RWPE2 (cell line): ENCODE measurements around the gene PRSS22.

ENCODE experiments used
- ATAC-seq: fragments of 200-7000 bp; cut with Tn5 transposase; 3 replicates; pipeline ENCODE4 v1.9.1; 2021; ENCODE audit warnings: low read depth
- DNase-seq: peaks from one replicate; pipeline ENCODE4 v3.0.0-alpha.2; 2020; ENCODE audit warnings: low spot score
- H3K27ac ChIP-seq: fragments of 450-650 bp; 2 replicates; pipeline ENCODE4 v1.5.1; 2017; ENCODE audit warnings: mild to moderate bottlenecking; ENCODE audit not compliant: poor library complexity, severe bottlenecking
- H3K27me3 ChIP-seq: fragments of 250-450 bp; sonication (Bioruptor Pico); 2 replicates; pipeline ENCODE4 v1.5.1; 2021; ENCODE audit warnings: mild to moderate bottlenecking, moderate library complexity; ENCODE audit not compliant: insufficient read depth, poor library complexity, severe bottlenecking
- H3K36me3 ChIP-seq: fragments of 250-450 bp; sonication (Bioruptor Pico); 2 replicates; pipeline ENCODE4 v1.5.1; 2020; ENCODE audit warnings: low read depth, mild to moderate bottlenecking, moderate library complexity
- H3K4me1 ChIP-seq: fragments of 250-450 bp; sonication (Bioruptor Pico); 2 replicates; pipeline ENCODE4 v1.5.1; 2021; ENCODE audit warnings: mild to moderate bottlenecking, moderate library complexity; ENCODE audit not compliant: insufficient read depth, poor library complexity, severe bottlenecking
- H3K4me3 ChIP-seq: fragments of 250-450 bp; sonication (Bioruptor Pico); 2 replicates; pipeline ENCODE4 v1.5.1; 2021; ENCODE audit warnings: mild to moderate bottlenecking, moderate library complexity; ENCODE audit not compliant: severe bottlenecking
- H3K9me3 ChIP-seq: fragments of 250-450 bp; sonication (Bioruptor Pico); 2 replicates; pipeline ENCODE4 v1.5.1; 2021; ENCODE audit warnings: mild to moderate bottlenecking, moderate library complexity; ENCODE audit not compliant: severe bottlenecking
- CTCF ChIP-seq: fragments of 450-650 bp; IDR thresholded peaks from one replicate; pipeline ENCODE4 v1.5.1; 2017; ENCODE audit warnings: mild to moderate bottlenecking, moderate library complexity; ENCODE audit not compliant: poor library complexity, severe bottlenecking

The PRSS22 gene

GRCh38 chr16:2809149-2809760, 48.7 kb downstream of the PRSS22 start:
- TF ChIP-seq CTCF: no peak
- no peak for ATAC-seq
- H3K9me3 ChIP-seq: no peaks in the 10 kb centered on the region
- no peaks in the 10 kb centered on the region for H3K4me1 ChIP-seq
- H3K4me3 ChIP-seq: no peak overlapping the region
- no peak overlapping the region for H3K27ac ChIP-seq
- no peaks in the 10 kb centered on the region for H3K36me3 ChIP-seq
- no peaks in the 10 kb centered on the region for H3K27me3 ChIP-seq
- DNase-seq: no peak

- no peaks in the 10 kb centered on the region for H3K36me3 ChIP-seq
- H3K9me3 ChIP-seq: peaks cover 8% of the 10 kb centered on the region
- no peak overlapping the region for H3K4me3 ChIP-seq
- ATAC-seq (no peak), DNase-seq (peak; percentile 14)
- no peak for TF ChIP-seq CTCF
- H3K27ac ChIP-seq: no peak overlapping the region
- H3K4me1 ChIP-seq: no peaks in the 10 kb centered on the region
- H3K27me3 ChIP-seq: peaks cover 2% of the 10 kb centered on the region
These were observed 49.8 kb downstream of the PRSS22 start for GRCh38 chr16:2808181-2808580.

- ATAC-seq (no peak), DNase-seq (peak; percentile 12)
- TF ChIP-seq CTCF: no peak
- peaks cover 11% of the 10 kb centered on the region for H3K9me3 ChIP-seq
- H3K36me3 ChIP-seq: no peaks in the 10 kb centered on the region
- H3K4me3 ChIP-seq: no peak overlapping the region
- no peak overlapping the region for H3K27ac ChIP-seq
- H3K27me3 ChIP-seq: peaks cover 3% of the 10 kb centered on the region
- H3K4me1 ChIP-seq: no peaks in the 10 kb centered on the region
These were observed 51.7 kb downstream of the PRSS22 start for GRCh38 chr16:2806286-2806685.

- TF ChIP-seq CTCF: no peak
- ATAC-seq (no peak), DNase-seq (peak; percentile 31)
- Histone ChIP-seq H3K27ac (no peak overlapping the region), H3K4me1 (no peaks in the 10 kb centered on the region), H3K27me3 (peaks cover 3% of the 10 kb centered on the region), H3K9me3 (peaks cover 11% of the 10 kb centered on the region), H3K4me3 (no peak overlapping the region), H3K36me3 (no peaks in the 10 kb centered on the region)
These were observed 53.2 kb downstream of the PRSS22 start for GRCh38 chr16:2804728-2805127.

GRCh38 chr16:2803545-2804195, 54.3 kb downstream of the PRSS22 start:
- Histone ChIP-seq H3K27me3 (peaks cover 3% of the 10 kb centered on the region), H3K4me3 (no peak overlapping the region), H3K27ac (no peak overlapping the region), H3K36me3 (no peaks in the 10 kb centered on the region), H3K4me1 (no peaks in the 10 kb centered on the region), H3K9me3 (peaks cover 11% of the 10 kb centered on the region)
- ATAC-seq (no peak), DNase-seq (no peak)
- no peak for TF ChIP-seq CTCF
